Left cardiac atrium (tissue), 2 donors: ENCODE measurements around the gene ZNF575. TPM values are rescaled to one million over a fixed set of nuclear protein-coding genes. Genes with fewer than 3 reads are reported as not detected.

ENCODE experiments used
- total RNA-seq, 2 donors: library from RNA; stranded (reverse); fragmentation: NEBNext Ultra II Directional; extraction: Animal tissue kit (Norgen Biotek cat#: 25700); gene quantifications; one replicate each; pipeline ENCODE4 v1.2.1, GENCODE V29; 2021
- donor health status: DM: no; HTN: yes; CAD: no; lungs with severe emphysema.
- donor health status: DM: yes; HTN: yes; CAD: no.

ZNF575 gene
- total RNA-seq, 2 donors from 2014 or later, result 1.1 to 1.6 TPM

Other genes with a start within 250 kb of the ZNF575 start
- 1 to 10 TPM in 1 of 2 donors, under 1 TPM in 1; 0.27 to 1.1 TPM for gene CD177, start 179.5 kb upstream of the ZNF575 start, total RNA-seq
- gene TEX101, start 118.3 kb upstream of the ZNF575 start, total RNA-seq, result not detected
- gene LYPD3, start 67.6 kb upstream of the ZNF575 start, total RNA-seq, result under 1 TPM; 0.35 to 0.42 TPM
- 1 to 10 TPM; 7.3 to 7.4 TPM for gene PHLDB3, start 28.4 kb upstream of the ZNF575 start, total RNA-seq
- 10 to 100 TPM; 13.7 to 17.9 TPM for gene ETHE1, start 6.0 kb upstream of the ZNF575 start, total RNA-seq
- gene XRCC1, start 42.3 kb downstream of the ZNF575 start, total RNA-seq, result 10 to 100 TPM; 14.0 to 17.4 TPM
- 1 to 10 TPM; 3.2 to 4.0 TPM for gene PINLYP, start 42.6 kb downstream of the ZNF575 start, total RNA-seq
- 10 to 100 TPM; 18.3 to 27.8 TPM for gene IRGQ, start 62.9 kb downstream of the ZNF575 start, total RNA-seq
- 10 to 100 TPM; 10.7 to 12.3 TPM for gene ZNF576, start 63.4 kb downstream of the ZNF575 start, total RNA-seq
- gene SRRM5, start 78.9 kb downstream of the ZNF575 start, total RNA-seq, result under 1 TPM; 0.10 to 0.18 TPM
- 10 to 100 TPM; 34.2 to 38.7 TPM for gene ZNF428, start 86.4 kb downstream of the ZNF575 start, total RNA-seq
- 10 to 100 TPM; 10.1 to 13.7 TPM for gene CADM4, start 106.7 kb downstream of the ZNF575 start, total RNA-seq
- 10 to 100 TPM in 1 of 2 donors, 1 to 10 TPM in 1; 8.9 to 19.2 TPM for gene PLAUR, start 137.0 kb downstream of the ZNF575 start, total RNA-seq
- gene IRGC, start 182.9 kb downstream of the ZNF575 start, total RNA-seq, result not detected
- gene SMG9, start 221.8 kb downstream of the ZNF575 start, total RNA-seq, result 10 to 100 TPM; 19.4 to 22.1 TPM
- gene KCNN4, start 247.8 kb downstream of the ZNF575 start, total RNA-seq, result 1 to 10 TPM in 1 of 2 donors, under 1 TPM in 1; 0.71 to 1.4 TPM